22Rv1 (cell line): ENCODE measurements around the gene HORMAD1.

Source experiments
- H3K27ac ChIP-seq: fragments of 450-650 bp; 2 replicates; pipeline ENCODE4 v1.5.1; 2017
- CTCF ChIP-seq: fragments of 450-650 bp; IDR thresholded peaks from 2 replicates; pipeline ENCODE4 v1.5.1; 2017; ENCODE audit warnings: mild to moderate bottlenecking
- ZFX ChIP-seq: fragments of 450-650 bp; IDR thresholded peaks from 2 replicates; pipeline ENCODE4 v1.6.1; 2017; ENCODE audit warnings: antibody characterized with exemption, borderline replicate concordance

Gene HORMAD1

DNA sequence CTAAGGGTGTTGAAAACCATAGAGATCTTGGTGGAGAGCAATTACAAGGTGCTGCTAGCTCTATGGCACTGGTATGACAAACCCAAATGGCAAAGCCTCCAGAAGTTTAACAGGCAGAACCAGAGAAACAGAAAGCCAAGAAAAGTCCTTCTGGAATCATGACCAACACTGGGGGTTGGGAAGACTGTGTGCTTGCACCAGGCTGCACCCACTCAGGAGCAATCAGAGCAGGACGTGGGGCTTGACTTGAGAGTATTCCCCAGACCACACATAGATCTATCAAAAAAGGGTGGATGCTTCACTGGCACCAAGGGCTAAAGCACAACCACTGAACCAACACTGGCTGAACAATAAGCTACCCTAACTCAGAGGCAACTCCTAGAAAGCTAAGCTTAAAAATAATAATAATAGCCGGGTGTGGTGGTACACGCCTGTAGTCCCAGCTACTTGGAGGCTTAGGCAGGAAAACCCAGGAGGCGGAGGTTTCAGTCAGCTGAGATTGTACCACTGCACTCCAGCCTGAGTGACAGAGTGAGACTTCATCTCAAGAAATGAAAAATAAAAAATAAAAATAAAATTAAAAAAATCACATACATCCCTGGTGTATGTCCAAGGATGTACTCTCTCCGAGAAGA, 71.1 kb downstream of the HORMAD1 start:
- TF ChIP-seq CTCF (no peak), ZFX (no peak)
- no peak overlapping the region for H3K27ac ChIP-seq
